NCI-H1930 (cell line): Measurements from ENCODE around the gene UROC1.

Experiments
- DNase-seq, 2 experiments: peaks; one replicate each; lab custom pipeline; 2025; lab: John Stamatoyannopoulos, UW

The UROC1 gene

GRCh38 chr3:126517291-126517951 is at the start of gene UROC1:
TSS of gene UROC1 (minus strand) at chr3:126517773. CDS start at chr3:126517719, 54 bp downstream.
- DNase-seq = no peak

GRCh38 chr3:126562737-126563276 is 45.2 kb upstream of the UROC1 start:
- DNase-seq = no peak

GRCh38 chr3:126558336-126559071 is 40.9 kb upstream of the UROC1 start, which contains the start of gene C3orf22:
TSS of gene C3orf22 (minus strand) at chr3:126558932. CDS start at chr3:126553390, 5,542 bp downstream.
- DNase-seq = no peak

GRCh38 chr3:126557761-126558160 is 40.2 kb upstream of the UROC1 start:
- DNase-seq = no peak

GRCh38 chr3:126557415-126557745 is 39.8 kb upstream of the UROC1 start:
- DNase-seq = no peak

- no peak for DNase-seq
Observed at GRCh38 chr3:126556637-126557414, 39.3 kb upstream of the UROC1 start.

- no peak for DNase-seq
Observed at GRCh38 chr3:126555795-126556636, 38.4 kb upstream of the UROC1 start.

GRCh38 chr3:126554560-126555525 is 37.3 kb upstream of the UROC1 start:
- DNase-seq = no peak

GRCh38 chr3:126553284-126554084 is 35.9 kb upstream of the UROC1 start:
- no peak for DNase-seq

GRCh38 chr3:126552688-126553283 is 35.2 kb upstream of the UROC1 start:
- DNase-seq = no peak

GRCh38 chr3:126551839-126552687 is 34.5 kb upstream of the UROC1 start:
- DNase-seq = no peak

GRCh38 chr3:126551121-126551838 is 33.7 kb upstream of the UROC1 start:
- DNase-seq = no peak

- DNase-seq = no peak
Observed at GRCh38 chr3:126550488-126551051, 33.0 kb upstream of the UROC1 start.

GRCh38 chr3:126549861-126550487 is 32.4 kb upstream of the UROC1 start:
- no peak for DNase-seq

GRCh38 chr3:126548556-126549466 is 31.2 kb upstream of the UROC1 start:
- DNase-seq = no peak

GRCh38 chr3:126547721-126548120 is 30.1 kb upstream of the UROC1 start:
- DNase-seq = no peak
